Neuronal stem cell (in vitro differentiated cells): ENCODE results near the gene FANCG.

Source experiments
- DNase-seq: peaks from one replicate; pipeline ENCODE4 v3.0.0-alpha.2; 2013; ENCODE audit warnings: low spot score
- H2AFZ ChIP-seq: one replicate; pipeline ENCODE4 v1.6.1; 2013; ENCODE audit warnings: mild to moderate bottlenecking, low read length, inconsistent platforms
- H2AK5ac ChIP-seq: 2 replicates; pipeline ENCODE4 v1.6.1; 2013; ENCODE audit warnings: low read depth, mild to moderate bottlenecking, inconsistent platforms, low read length, moderate library complexity, mixed read lengths
- H2BK120ac ChIP-seq: 2 replicates; pipeline ENCODE4 v1.6.1; 2013; ENCODE audit warnings: low read depth, mild to moderate bottlenecking, inconsistent platforms, low read length, moderate library complexity, mixed read lengths
- H2BK12ac ChIP-seq: one replicate; pipeline ENCODE4 v1.6.1; 2013; ENCODE audit warnings: low read length, inconsistent platforms
- H2BK15ac ChIP-seq: 2 replicates; pipeline ENCODE4 v1.6.1; 2013; ENCODE audit warnings: mild to moderate bottlenecking, low read length, inconsistent platforms, mixed read lengths
- H2BK5ac ChIP-seq: one replicate; pipeline ENCODE4 v1.6.1; 2013; ENCODE audit warnings: inconsistent platforms, mild to moderate bottlenecking, low read length, moderate library complexity
- H3K14ac ChIP-seq: one replicate; pipeline ENCODE4 v1.6.1; 2013; ENCODE audit warnings: low read length, inconsistent platforms
- H3K18ac ChIP-seq: 2 replicates; pipeline ENCODE4 v1.6.1; 2013; ENCODE audit warnings: low read length, inconsistent platforms
- H3K23ac ChIP-seq: 2 replicates; pipeline ENCODE4 v1.6.1; 2013; ENCODE audit warnings: low read depth, mild to moderate bottlenecking, mixed read lengths, low read length, inconsistent platforms; ENCODE audit not compliant: poor library complexity
- H3K27ac ChIP-seq: replicated peaks from 3 replicates; pipeline ENCODE4 v1.5.1; 2013; ENCODE audit warnings: low read length, inconsistent platforms
- H3K27me3 ChIP-seq, 3 experiments: 2 replicates each; pipeline ENCODE4 v1.6.1; 2013; ENCODE audit warnings: low read length in 3 of 3, mild to moderate bottlenecking in 2 of 3, inconsistent platforms in 1 of 3, low read depth in 1 of 3, mixed read lengths in 1 of 3, moderate library complexity in 1 of 3; ENCODE audit not compliant: control insufficient read depth in 3 of 3, insufficient read depth in 3 of 3
- H3K36me3 ChIP-seq, 2 donors: replicated peaks in 1 of 2; 2 replicates each; pipeline ENCODE4 v1.6.1; 2013; ENCODE audit warnings: low read length in 2 of 2; ENCODE audit not compliant: control insufficient read depth in 2 of 2, insufficient read depth in 2 of 2
- H3K4ac ChIP-seq: 2 replicates; pipeline ENCODE4 v1.6.1; 2013; ENCODE audit warnings: inconsistent platforms, mild to moderate bottlenecking, low read length, moderate library complexity
- H3K4me1 ChIP-seq, 2 donors: 1 replicate in 1 of 2; 2 replicates in 1 of 2; pipeline ENCODE4 v1.6.1; 2013; ENCODE audit warnings: low read length in 2 of 2, low read depth in 1 of 2; ENCODE audit not compliant: control insufficient read depth in 2 of 2, insufficient read depth in 1 of 2
- H3K4me2 ChIP-seq: one replicate; pipeline ENCODE4 v1.6.1; 2013; ENCODE audit warnings: mild to moderate bottlenecking, low read length, inconsistent platforms; ENCODE audit not compliant: insufficient read depth, poor library complexity, severe bottlenecking
- H3K4me3 ChIP-seq, 2 donors: 2 replicates each; pipeline ENCODE4 v1.5.1; 2013; ENCODE audit warnings: low read length in 2 of 2, mild to moderate bottlenecking in 2 of 2, inconsistent platforms in 1 of 2, moderate library complexity in 1 of 2
- H3K79me1 ChIP-seq: one replicate; pipeline ENCODE4 v1.6.1; 2013; ENCODE audit warnings: low read depth, mild to moderate bottlenecking, inconsistent platforms, low read length, moderate library complexity
- H3K9ac ChIP-seq: one replicate; pipeline ENCODE4 v1.6.1; 2013; ENCODE audit warnings: mild to moderate bottlenecking, low read depth, low read length, inconsistent platforms; ENCODE audit not compliant: poor library complexity
- H3K9me3 ChIP-seq, 2 donors: replicated peaks in 1 of 2; 2 replicates each; pipeline versions ENCODE3 to v1.6.1; 2013; ENCODE audit warnings: low read length in 2 of 2, mild to moderate bottlenecking in 2 of 2, inconsistent platforms in 1 of 2, low read depth in 1 of 2, mixed read lengths in 1 of 2, moderate library complexity in 1 of 2; ENCODE audit not compliant: control insufficient read depth in 2 of 2, insufficient read depth in 1 of 2
- H4K8ac ChIP-seq: one replicate; pipeline ENCODE4 v1.6.1; 2013; ENCODE audit warnings: low read depth, mild to moderate bottlenecking, inconsistent platforms, low read length, moderate library complexity
- H4K91ac ChIP-seq: one replicate; pipeline ENCODE4 v1.6.1; 2013; ENCODE audit warnings: low read length, low read depth, mild to moderate bottlenecking, inconsistent platforms; ENCODE audit not compliant: poor library complexity
- WGBS, 2 donors: extraction: QIAGEN DNeasy Blood & Tissue Kit; methylation state at CpG; one replicate each; pipeline ENCODE4 v1.1.7; 2013; ENCODE audit warnings: missing lambda C conversion rate in 2 of 2, mixed read lengths in 1 of 2; ENCODE audit not compliant: insufficient read length in 2 of 2, insufficient replicate concordance in 1 of 2; ENCODE audit errors: extremely low coverage in 2 of 2; 5-methylcytosine and 5-hydroxymethylcytosine counted together

Gene FANCG

GRCh38 chr9:35070823-35071813 is 8.6 kb downstream of the FANCG start:
- Histone ChIP-seq H3K4me2 (peak overlapping the region; percentile 51), H2BK120ac (no peak overlapping the region), H3K4ac (no peak overlapping the region), H3K14ac (peak overlapping the region; percentile 12), H3K27me3 (no peaks in the 10 kb centered on the region), H2BK12ac (no peak overlapping the region), H4K91ac (no peak overlapping the region), H3K79me1 (peaks cover 10% of the 10 kb centered on the region), H2BK5ac (peak overlapping the region; percentile 91), H3K9me3 (no peaks in the 10 kb centered on the region), H3K4me1 (peaks cover 7 to 13% of the 10 kb centered on the region in 2 donors), H3K4me3 (peak overlapping the region; percentile 90 to 91), H3K27ac (peak overlapping the region; percentile 96), H2AFZ (peak overlapping the region; percentile 87), H2AK5ac (no peak overlapping the region), H3K36me3 (peaks cover 44 to 79% of the 10 kb centered on the region in 2 donors), H3K9ac (peak overlapping the region; percentile 98), H3K23ac (no peak overlapping the region), H3K18ac (peak overlapping the region; percentile 20), H2BK15ac (no peak overlapping the region), H4K8ac (no peak overlapping the region)
- no CpG with 5 or more reads among the region's 20 CpGs for WGBS, 2 donors
- DNase-seq, result no peak

DNA sequence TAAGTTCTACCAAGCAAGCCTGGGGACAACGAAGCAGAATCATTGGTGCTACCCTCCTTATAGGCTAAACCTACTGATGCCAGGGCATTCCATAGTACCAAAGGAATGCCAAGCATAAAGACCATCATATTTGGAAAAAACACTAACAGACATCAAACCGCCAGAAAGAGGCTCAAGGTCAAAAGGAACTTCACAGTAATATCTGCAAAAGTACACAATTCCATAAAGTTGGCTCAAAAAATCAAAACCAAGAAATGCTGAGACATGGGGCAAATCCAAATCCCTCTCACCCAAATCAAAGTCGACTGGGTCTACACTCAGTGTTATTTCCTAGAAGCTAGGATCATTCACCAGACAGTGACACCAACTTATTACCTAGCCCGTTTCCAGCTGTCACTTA is 10.7 kb downstream of the FANCG start:
- no peaks in the 10 kb centered on the region for H3K27me3 ChIP-seq
- H3K4me3 ChIP-seq, result peak overlapping the region in 1 of 2 donors; percentile 4
- H3K79me1 ChIP-seq, result peaks cover 10% of the 10 kb centered on the region
- H2AFZ ChIP-seq, result no peak overlapping the region
- no peak overlapping the region for H2AK5ac ChIP-seq
- peaks cover 7 to 13% of the 10 kb centered on the region in 2 donors for H3K4me1 ChIP-seq
- no peak overlapping the region for H2BK5ac ChIP-seq
- no peak overlapping the region for H3K4me2 ChIP-seq
- no peak overlapping the region for H4K91ac ChIP-seq
- H3K9me3 ChIP-seq, result no peaks in the 10 kb centered on the region
- no peak overlapping the region for H2BK15ac ChIP-seq
- no peak overlapping the region for H3K18ac ChIP-seq
- no peak for DNase-seq
- no peak overlapping the region for H2BK120ac ChIP-seq
- no peak overlapping the region for H3K27ac ChIP-seq
- no peak overlapping the region for H3K9ac ChIP-seq
- H3K36me3 ChIP-seq, result peaks cover 38 to 79% of the 10 kb centered on the region in 2 donors
- WGBS, 2 donors, result no CpG with 5 or more reads among the region's 4 CpGs
- H3K14ac ChIP-seq, result no peak overlapping the region
- no peak overlapping the region for H3K23ac ChIP-seq
- H2BK12ac ChIP-seq, result no peak overlapping the region
- H4K8ac ChIP-seq, result no peak overlapping the region
- no peak overlapping the region for H3K4ac ChIP-seq

DNA sequence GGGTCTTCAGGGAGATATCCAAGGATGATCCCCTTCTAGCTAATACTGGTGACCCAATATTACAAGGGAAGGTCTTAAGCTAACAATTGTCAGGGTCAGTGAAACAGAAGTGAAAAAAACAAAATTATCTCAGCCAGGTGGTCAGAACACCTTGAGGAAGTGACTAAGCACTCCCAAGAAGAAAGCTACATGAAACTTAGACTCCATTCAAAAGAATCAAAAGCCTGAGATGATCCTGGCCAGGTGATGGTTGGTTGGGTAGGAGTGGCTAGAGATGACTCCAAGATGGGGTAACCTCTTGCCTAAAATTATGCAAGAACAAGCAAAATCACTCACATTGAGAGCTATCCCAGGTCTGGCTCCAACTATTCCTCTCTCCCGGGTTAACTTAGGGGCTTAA is 12.7 kb downstream of the FANCG start:
- H3K18ac ChIP-seq, result no peak overlapping the region
- H3K27me3 ChIP-seq, result no peaks in the 10 kb centered on the region
- no peak overlapping the region for H3K4me2 ChIP-seq
- peaks cover 52 to 89% of the 10 kb centered on the region in 2 donors for H3K36me3 ChIP-seq
- no peak overlapping the region for H3K4ac ChIP-seq
- H4K91ac ChIP-seq, result no peak overlapping the region
- H2BK12ac ChIP-seq, result no peak overlapping the region
- H4K8ac ChIP-seq, result no peak overlapping the region
- peaks cover 3 to 9% of the 10 kb centered on the region in 2 donors for H3K4me1 ChIP-seq
- no peak overlapping the region for H3K14ac ChIP-seq
- H2AK5ac ChIP-seq, result no peak overlapping the region
- H2AFZ ChIP-seq, result no peak overlapping the region
- no peak overlapping the region for H3K4me3 ChIP-seq
- no peak overlapping the region for H3K9ac ChIP-seq
- no peak overlapping the region for H2BK5ac ChIP-seq
- no peak overlapping the region for H2BK15ac ChIP-seq
- H3K27ac ChIP-seq, result no peak overlapping the region
- no peak overlapping the region for H3K23ac ChIP-seq
- H3K79me1 ChIP-seq, result peaks cover 10% of the 10 kb centered on the region
- H2BK120ac ChIP-seq, result no peak overlapping the region
- no CpG with 5 or more reads among the region's 1 CpG for WGBS, 2 donors
- H3K9me3 ChIP-seq, result no peaks in the 10 kb centered on the region
- DNase-seq, result no peak

DNA sequence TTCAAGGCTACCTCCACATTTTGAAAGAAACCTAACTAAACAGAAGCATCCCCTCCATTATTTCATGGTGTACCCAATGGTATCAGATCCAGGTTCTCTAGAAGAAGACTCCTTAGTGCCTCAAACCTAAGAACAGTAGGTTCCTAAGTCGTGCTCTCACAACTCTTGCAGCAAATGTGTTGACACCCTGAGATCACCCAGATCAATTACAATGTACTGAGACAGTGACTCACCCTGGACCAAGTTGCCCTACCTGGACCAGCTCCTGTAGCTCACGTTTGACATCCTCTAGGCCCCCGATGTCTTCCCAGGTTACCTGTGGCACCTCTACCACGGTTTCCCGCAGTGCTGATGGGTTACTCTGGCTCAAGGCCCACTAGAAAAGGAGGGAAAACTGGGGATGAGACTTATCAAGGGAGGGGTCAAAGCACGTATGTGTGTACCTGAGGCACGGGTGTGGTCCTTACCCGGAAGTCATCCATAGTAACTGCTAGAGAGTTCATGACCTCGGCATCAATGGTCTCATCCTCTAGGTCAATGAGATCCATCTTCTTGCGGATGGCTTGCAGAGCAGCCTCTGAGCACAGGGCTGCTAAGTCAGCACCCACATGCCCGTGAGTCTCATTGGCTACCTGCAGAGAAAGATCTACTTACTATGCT is 19.1 kb downstream of the FANCG start:
- peaks cover 0 to 5% of the 10 kb centered on the region in 2 donors for H3K9me3 ChIP-seq
- H3K36me3 ChIP-seq, result peaks cover 88 to 100% of the 10 kb centered on the region in 2 donors
- H3K4me2 ChIP-seq, result no peak overlapping the region
- no peak overlapping the region for H3K27ac ChIP-seq
- no peak overlapping the region for H3K23ac ChIP-seq
- H2BK5ac ChIP-seq, result no peak overlapping the region
- no peak overlapping the region for H2BK12ac ChIP-seq
- no peak overlapping the region for H2BK15ac ChIP-seq
- no peaks in the 10 kb centered on the region for H3K4me1 ChIP-seq
- H3K9ac ChIP-seq, result no peak overlapping the region
- H4K91ac ChIP-seq, result no peak overlapping the region
- no peak for DNase-seq
- H4K8ac ChIP-seq, result no peak overlapping the region
- H2AFZ ChIP-seq, result no peak overlapping the region
- H3K14ac ChIP-seq, result no peak overlapping the region
- H3K18ac ChIP-seq, result no peak overlapping the region
- H2AK5ac ChIP-seq, result no peak overlapping the region
- H3K27me3 ChIP-seq, result no peaks in the 10 kb centered on the region
- peak overlapping the region in 1 of 2 donors; percentile 2 for H3K4me3 ChIP-seq
- no CpG with 5 or more reads among the region's 11 CpGs for WGBS, 2 donors
- peaks cover 2% of the 10 kb centered on the region for H3K79me1 ChIP-seq
- no peak overlapping the region for H2BK120ac ChIP-seq
- H3K4ac ChIP-seq, result no peak overlapping the region
